ENCODE data around the gene FRMD4A.

The FRMD4A gene

DNA sequence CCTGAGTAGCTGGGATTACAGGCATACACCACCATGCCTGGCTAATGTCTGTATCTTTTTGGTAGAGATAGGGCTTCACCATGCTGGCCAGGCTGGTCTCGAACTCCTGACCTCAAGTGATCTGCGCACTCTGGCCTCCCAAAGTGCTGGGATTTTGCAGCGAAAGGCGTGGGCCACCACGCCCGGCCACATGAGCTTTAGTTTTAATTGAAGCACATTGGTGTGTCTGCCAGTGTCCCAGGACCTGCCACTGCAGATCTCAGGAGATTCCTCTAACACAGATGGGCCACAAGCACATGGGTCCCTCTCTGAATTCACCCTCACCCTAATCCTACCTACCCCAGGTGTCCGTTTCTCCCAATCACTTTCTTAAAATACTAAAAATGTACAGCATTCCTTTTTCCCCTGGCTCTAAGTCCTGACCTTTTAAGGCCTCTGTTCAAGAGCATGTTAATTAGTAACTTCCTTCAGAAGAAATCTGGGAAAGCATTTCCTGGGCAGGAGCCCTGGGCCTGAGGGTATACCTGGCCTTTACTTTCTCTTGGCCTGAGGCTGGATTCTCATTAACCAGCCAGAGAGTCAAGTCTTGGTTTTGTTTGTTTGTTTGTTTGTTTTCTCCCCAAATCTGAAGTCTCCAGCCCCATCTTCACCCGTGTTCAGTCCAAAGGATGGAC lies 661.4 kb downstream of the FRMD4A start:
- no peak overlapping the region for H3K27ac ChIP-seq (replicated peaks)
- TF ChIP-seq GABPA (IDR thresholded peaks at IDR 0.05; ENCODE audit: low read depth) = no peak
- TF ChIP-seq, protein P1, sequence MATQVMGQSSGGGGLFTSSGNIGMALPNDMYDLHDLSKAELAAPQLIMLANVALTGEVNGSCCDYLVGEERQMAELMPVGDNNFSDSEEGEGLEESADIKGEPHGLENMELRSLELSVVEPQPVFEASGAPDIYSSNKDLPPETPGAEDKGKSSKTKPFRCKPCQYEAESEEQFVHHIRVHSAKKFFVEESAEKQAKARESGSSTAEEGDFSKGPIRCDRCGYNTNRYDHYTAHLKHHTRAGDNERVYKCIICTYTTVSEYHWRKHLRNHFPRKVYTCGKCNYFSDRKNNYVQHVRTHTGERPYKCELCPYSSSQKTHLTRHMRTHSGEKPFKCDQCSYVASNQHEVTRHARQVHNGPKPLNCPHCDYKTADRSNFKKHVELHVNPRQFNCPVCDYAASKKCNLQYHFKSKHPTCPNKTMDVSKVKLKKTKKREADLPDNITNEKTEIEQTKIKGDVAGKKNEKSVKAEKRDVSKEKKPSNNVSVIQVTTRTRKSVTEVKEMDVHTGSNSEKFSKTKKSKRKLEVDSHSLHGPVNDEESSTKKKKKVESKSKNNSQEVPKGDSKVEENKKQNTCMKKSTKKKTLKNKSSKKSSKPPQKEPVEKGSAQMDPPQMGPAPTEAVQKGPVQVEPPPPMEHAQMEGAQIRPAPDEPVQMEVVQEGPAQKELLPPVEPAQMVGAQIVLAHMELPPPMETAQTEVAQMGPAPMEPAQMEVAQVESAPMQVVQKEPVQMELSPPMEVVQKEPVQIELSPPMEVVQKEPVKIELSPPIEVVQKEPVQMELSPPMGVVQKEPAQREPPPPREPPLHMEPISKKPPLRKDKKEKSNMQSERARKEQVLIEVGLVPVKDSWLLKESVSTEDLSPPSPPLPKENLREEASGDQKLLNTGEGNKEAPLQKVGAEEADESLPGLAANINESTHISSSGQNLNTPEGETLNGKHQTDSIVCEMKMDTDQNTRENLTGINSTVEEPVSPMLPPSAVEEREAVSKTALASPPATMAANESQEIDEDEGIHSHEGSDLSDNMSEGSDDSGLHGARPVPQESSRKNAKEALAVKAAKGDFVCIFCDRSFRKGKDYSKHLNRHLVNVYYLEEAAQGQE (IDR thresholded peaks at IDR 0.05; ENCODE audit: insufficient replicate concordance, low read depth) = no peak
- TF ChIP-seq, protein P2, sequence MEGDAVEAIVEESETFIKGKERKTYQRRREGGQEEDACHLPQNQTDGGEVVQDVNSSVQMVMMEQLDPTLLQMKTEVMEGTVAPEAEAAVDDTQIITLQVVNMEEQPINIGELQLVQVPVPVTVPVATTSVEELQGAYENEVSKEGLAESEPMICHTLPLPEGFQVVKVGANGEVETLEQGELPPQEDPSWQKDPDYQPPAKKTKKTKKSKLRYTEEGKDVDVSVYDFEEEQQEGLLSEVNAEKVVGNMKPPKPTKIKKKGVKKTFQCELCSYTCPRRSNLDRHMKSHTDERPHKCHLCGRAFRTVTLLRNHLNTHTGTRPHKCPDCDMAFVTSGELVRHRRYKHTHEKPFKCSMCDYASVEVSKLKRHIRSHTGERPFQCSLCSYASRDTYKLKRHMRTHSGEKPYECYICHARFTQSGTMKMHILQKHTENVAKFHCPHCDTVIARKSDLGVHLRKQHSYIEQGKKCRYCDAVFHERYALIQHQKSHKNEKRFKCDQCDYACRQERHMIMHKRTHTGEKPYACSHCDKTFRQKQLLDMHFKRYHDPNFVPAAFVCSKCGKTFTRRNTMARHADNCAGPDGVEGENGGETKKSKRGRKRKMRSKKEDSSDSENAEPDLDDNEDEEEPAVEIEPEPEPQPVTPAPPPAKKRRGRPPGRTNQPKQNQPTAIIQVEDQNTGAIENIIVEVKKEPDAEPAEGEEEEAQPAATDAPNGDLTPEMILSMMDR (IDR thresholded peaks at IDR 0.05; ENCODE audit: insufficient read depth, low read length) = no peak
- no peak for TF ChIP-seq SPI1 (IDR thresholded peaks at IDR 0.05; ENCODE audit: borderline replicate concordance, low read depth)
- no peak for TF ChIP-seq POLR2AphosphoS5 (IDR thresholded peaks at IDR 0.05; ENCODE audit: low read depth)
- H3K4me3 ChIP-seq (replicated peaks; ENCODE audit: insufficient read depth, low read length) = no peak overlapping the region

DNA sequence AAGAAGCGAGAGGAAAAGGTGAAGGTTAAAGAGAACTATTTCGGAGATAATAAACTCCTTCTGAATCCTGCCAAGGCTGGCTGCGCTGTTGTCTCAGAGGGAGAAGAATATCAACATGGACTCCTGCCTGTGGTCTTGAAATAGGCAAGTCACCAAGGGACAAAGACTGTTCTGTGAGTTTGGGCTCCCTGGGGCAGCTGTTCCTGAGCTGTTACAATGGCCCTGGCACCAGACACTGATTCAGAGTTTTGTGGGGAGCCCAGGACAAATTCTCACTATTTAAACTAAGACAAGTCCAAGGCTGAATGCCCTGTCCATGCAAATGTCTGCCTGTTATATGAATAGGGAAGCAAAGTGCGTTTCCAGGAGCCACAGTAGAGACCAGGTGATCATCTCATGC lies 662.6 kb downstream of the FRMD4A start:
- no peak overlapping the region for H3K27ac ChIP-seq (replicated peaks)
- no peak overlapping the region for H3K4me3 ChIP-seq (replicated peaks; ENCODE audit: insufficient read depth, low read length)
- no peaks in the 10 kb centered on the region for H3K27me3 ChIP-seq (ENCODE audit: insufficient read depth, poor library complexity, severe bottlenecking)
- DNase-seq (ENCODE audit: low read depth in 1 of 2, low spot score in 1 of 2) = no peak
- no peak for TF ChIP-seq GABPA (IDR thresholded peaks at IDR 0.05; ENCODE audit: low read depth)
- no peak for TF ChIP-seq POLR2AphosphoS5 (IDR thresholded peaks at IDR 0.05; ENCODE audit: low read depth)

More for the DNA sequence above, 661.4 kb downstream of the FRMD4A start:
- H3K27me3 ChIP-seq (ENCODE audit: insufficient read depth, poor library complexity, severe bottlenecking) = no peaks in the 10 kb centered on the region
- DNase-seq (ENCODE audit: low read depth in 1 of 2, low spot score in 1 of 2) = no peak

DNA sequence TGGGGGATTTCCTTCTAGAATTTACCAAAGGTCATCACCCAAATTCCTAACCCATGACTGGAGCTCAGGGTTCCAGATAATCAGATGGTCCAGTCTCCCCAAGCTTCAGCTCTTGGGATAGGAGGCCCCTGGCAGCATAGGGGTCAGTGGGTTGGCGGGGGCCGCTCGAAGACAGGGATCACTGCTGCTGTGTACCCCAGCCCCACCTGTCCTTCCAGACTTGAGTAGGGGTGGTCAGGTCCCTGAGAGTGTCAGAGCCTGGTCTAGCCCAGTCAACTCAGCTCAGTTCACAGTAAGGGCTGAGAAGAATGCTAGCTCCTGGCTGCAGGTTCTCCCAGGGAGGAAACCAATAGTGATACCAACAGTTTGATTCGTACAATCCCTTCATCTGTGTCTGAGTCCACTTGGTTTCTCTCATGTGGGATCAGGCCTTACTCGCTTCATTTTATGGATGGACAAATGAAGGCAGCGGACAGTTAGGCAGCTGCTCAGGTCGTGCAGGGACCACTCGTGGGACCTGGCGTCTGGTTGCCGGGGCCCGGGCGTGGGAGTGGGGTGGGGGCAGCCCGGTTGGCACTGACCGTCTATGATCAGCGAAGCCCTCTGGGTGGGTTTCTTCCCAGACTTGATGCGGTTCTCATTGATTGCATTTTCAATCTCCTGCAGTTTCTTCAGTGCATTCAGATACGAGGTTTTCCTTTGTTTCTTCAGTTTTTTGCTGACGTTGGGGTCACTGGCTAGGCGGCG lies 665.0 kb downstream of the FRMD4A start:
- TF ChIP-seq GABPA (IDR thresholded peaks at IDR 0.05; ENCODE audit: low read depth) = no peak
- Histone ChIP-seq H3K27ac (replicated peaks) (no peak overlapping the region), H3K27me3 (ENCODE audit: insufficient read depth, poor library complexity, severe bottlenecking) (no peaks in the 10 kb centered on the region), H3K4me3 (replicated peaks; ENCODE audit: insufficient read depth, low read length) (no peak overlapping the region)
- no peak for DNase-seq (ENCODE audit: low read depth in 1 of 2, low spot score in 1 of 2)

DNA sequence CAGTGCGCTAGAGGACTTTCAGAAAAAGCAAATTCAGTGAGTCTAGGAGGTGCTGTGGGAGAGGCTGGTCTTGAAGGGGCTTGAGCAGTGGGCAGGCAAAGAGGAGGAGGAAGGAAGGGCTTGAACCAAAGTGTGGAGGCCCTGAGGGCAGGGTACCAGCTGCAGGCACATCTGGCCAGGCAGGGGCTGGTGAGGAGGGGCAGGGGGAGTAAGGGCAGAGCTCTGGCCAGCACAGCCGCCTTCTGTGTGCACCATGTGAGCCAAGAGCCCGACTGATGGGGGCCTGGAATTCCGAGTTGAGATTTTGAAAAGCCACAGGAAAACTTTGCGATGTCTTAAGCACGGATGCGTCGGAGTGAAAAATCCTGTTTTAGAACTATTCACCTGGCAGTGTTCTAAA lies 669.5 kb downstream of the FRMD4A start:
- H3K27ac ChIP-seq (replicated peaks) = no peak overlapping the region
- DNase-seq (ENCODE audit: low read depth in 1 of 2, low spot score in 1 of 2) = no peak

More for the DNA sequence above, 669.5 kb downstream of the FRMD4A start:
- TF ChIP-seq, protein P2 (IDR thresholded peaks at IDR 0.05; ENCODE audit: insufficient read depth, low read length) = no peak
- TF ChIP-seq, protein P1 (IDR thresholded peaks at IDR 0.05; ENCODE audit: insufficient replicate concordance, low read depth) = no peak
- TF ChIP-seq POLR2AphosphoS5 (IDR thresholded peaks at IDR 0.05; ENCODE audit: low read depth) (no peak), GABPA (IDR thresholded peaks at IDR 0.05; ENCODE audit: low read depth) (no peak), SPI1 (IDR thresholded peaks at IDR 0.05; ENCODE audit: borderline replicate concordance, low read depth) (no peak)
- H3K27me3 ChIP-seq (ENCODE audit: insufficient read depth, poor library complexity, severe bottlenecking) = no peaks in the 10 kb centered on the region
- no peak overlapping the region for H3K4me3 ChIP-seq (replicated peaks; ENCODE audit: insufficient read depth, low read length)

Measured in HL-60 (cell line).